Measurements from ENCODE around the gene BCL11B. TPM values are rescaled to one million over a fixed set of nuclear protein-coding genes. Genes with fewer than 3 reads are reported as not detected.

BCL11B gene
- total RNA-seq, 1 donor = not detected

- H3K4me3 ChIP-seq (ENCODE audit: low read depth, low read length) = no peak overlapping the region
- TF ChIP-seq CTCF (IDR thresholded peaks at IDR 0.05; ENCODE audit: insufficient read depth, low read depth, low read length) = no peak
- no peak for DNase-seq (ENCODE audit: low read depth)
These were observed 70.5 kb downstream of the BCL11B start for GRCh38 chr14:99201351-99202073.

DNA sequence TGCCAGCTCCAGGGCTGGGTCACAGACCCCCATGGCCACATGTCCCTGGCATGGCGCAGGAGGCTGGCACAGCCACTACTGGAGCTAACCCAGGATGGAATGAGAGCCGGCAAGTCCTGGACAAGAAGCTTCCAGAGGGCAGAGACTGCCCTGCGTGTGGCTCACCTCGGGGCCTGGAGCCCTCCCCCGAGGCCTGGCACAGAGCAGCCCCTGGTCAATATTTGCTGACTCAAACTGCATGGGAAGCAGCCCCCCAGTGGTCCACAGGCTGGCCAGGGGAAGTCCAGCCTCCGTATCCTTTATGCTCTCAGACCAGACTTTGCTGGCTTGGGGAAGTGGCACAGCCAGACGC lies 71.4 kb downstream of the BCL11B start:
- no peak for TF ChIP-seq CTCF (IDR thresholded peaks at IDR 0.05; ENCODE audit: insufficient read depth, low read depth, low read length)
- no peak for DNase-seq (ENCODE audit: low read depth)
- H3K4me3 ChIP-seq (ENCODE audit: low read depth, low read length) = no peak overlapping the region

DNA sequence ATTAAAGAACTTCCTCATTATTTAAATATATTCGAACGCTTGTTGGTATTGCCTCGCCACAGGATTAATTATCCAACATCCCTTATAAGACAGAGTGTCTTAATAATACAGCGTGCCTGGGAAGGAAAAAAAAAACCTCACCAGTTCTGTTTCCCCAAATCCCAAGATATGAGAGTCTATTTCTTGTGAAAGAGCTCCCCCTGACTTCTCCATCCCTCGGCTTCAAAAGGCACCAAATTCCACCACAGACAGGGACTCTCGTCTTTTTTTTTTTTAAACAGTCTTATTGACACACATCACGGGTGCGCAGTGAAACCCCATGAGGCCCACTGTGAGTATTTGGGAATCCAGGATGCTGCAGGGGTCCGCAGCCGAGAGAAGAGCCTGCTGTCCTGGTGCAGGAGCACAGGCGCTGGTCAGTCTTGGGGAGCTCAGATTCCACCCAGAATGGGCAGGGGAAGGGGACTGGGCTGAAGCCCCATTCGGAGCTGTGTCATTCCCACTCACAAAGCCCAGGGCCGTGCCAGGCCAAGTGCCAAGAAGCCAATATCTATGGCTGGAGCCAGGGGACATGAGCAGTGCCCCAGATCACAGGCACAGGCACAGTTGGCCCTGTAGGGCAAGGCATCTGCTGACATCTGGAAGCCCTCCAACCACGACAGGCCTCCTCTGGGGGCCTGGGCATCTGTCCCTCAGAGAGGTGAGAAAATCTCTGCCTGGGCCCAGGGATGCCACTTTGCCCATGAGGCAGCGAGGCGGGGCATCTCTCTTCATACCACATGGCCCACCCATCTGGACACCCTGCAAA lies 71.9 kb downstream of the BCL11B start:
- no peak overlapping the region for H3K4me3 ChIP-seq (ENCODE audit: low read depth, low read length)
- no peak for TF ChIP-seq CTCF (IDR thresholded peaks at IDR 0.05; ENCODE audit: insufficient read depth, low read depth, low read length)
- no peak for DNase-seq (ENCODE audit: low read depth)

DNA sequence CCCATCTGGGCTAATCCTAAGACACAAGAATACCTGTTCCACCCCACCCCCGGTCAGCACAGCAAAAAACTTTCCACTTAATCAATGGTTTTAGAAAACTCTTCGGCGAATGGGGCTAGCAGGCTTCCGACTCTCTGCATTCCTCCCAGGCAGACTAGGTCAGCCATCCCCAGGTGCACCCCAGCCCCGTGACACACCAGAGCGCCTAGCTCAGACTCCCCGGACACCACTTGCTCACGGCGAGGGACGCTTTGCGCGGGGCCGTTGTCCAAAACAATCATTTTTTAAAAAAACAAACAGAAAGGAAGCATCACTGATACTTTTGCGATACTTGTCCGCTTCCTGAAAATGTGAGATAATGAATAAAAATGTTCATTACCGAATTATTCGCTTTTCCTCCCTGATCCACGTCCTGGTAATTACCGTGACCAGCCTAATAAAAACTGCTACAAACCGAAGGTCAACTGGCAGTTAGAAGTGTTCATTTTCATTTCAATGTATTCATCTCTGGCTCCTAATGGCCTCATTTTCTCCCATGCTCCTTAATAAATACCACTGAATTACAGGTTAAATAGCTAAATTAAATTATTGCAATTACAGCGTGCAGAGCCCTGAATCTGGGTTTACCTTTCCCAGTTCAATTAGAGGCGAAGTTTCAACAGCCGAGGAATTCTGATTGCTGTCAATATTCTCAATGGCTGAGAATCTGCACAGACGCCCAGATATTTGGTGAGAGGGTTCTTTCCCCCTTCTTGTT lies 73.1 kb downstream of the BCL11B start:
- no peak for TF ChIP-seq CTCF (IDR thresholded peaks at IDR 0.05; ENCODE audit: insufficient read depth, low read depth, low read length)
- H3K4me3 ChIP-seq (ENCODE audit: low read depth, low read length) = no peak overlapping the region
- DNase-seq (ENCODE audit: low read depth) = no peak

DNA sequence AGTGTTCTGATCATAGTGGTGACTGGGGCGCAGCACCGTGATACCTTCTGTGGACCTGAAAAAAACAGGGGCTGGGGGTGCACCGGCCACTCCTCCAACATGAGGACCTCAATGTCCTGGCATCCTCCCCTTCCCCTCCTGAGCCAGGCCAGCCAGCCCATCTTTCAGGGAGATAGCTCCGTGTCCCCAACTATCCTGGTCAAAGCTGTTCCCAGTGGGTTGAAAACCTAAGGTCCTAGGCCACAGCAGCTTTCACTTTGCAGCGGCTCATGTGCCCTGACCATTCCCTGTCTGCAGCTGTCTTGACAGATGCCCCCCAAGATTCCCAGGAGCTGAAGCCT lies 75.7 kb downstream of the BCL11B start:
- TF ChIP-seq CTCF (IDR thresholded peaks at IDR 0.05; ENCODE audit: insufficient read depth, low read depth, low read length) = no peak
- no peak overlapping the region for H3K4me3 ChIP-seq (ENCODE audit: low read depth, low read length)
- no peak for DNase-seq (ENCODE audit: low read depth)

DNA sequence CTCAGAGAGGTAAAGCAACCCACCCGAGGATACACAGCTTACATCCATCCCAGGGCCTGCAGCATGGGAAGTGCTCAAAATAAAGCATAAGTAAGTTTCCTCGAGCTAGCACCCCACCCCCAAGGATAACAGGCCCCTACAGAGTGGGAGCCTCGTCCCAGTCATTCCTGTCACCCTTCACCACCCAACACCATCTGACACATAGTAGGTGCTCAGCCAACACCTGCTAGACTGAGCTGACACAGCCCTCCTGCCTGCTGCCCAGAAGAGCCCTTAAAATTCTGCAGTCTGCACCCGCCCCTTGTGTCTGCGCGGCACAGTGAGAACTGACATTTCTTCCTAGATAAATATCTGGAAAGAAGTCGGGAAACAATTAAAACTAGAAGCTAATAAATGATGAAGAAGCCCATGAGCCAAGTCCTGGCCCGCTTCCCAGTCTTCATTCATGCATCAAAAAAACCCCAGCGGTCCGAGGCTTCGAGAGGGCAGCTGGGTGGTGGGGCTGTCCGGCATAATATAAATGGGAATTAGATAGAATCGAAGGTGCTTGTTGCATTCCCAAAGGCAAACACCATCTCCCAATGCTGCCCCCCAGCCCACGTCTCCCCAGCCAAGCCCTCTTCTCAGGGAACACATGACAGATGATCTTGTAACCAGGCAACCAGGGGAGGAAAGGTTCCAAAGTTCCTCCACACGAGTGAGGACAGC lies 76.2 kb downstream of the BCL11B start:
- TF ChIP-seq CTCF (IDR thresholded peaks at IDR 0.05; ENCODE audit: insufficient read depth, low read depth, low read length) = no peak
- DNase-seq (ENCODE audit: low read depth) = no peak
- H3K4me3 ChIP-seq (ENCODE audit: low read depth, low read length) = no peak overlapping the region
